HepG2 (cell line): Measurements from ENCODE around the gene CCND1. TPM values are rescaled to one million over a fixed set of nuclear protein-coding genes. Genes with fewer than 3 reads are reported as not detected.

Experiments
- AGO1 ChIP-seq: fragments of 200-400 bp; formaldehyde crosslinking; IDR thresholded peaks from 2 replicates; pipeline ENCODE4 v1.6.1; 2017; ENCODE audit warnings: mild to moderate bottlenecking, low read depth, low read length, moderate library complexity; ENCODE audit not compliant: poor library complexity, severe bottlenecking
- ELF1 ChIP-seq: sonication (generic); formaldehyde crosslinking; IDR thresholded peaks from 2 replicates; pipeline ENCODE4 v1.4.0; 2020; ENCODE audit warnings: missing genetic modification reagents
- ELF4 ChIP-seq: sonication (generic); formaldehyde crosslinking; IDR thresholded peaks from 2 replicates; pipeline ENCODE4 v1.5.0; 2020; ENCODE audit warnings: missing genetic modification reagents, mild to moderate bottlenecking, moderate library complexity, borderline replicate concordance
- FUBP1 ChIP-seq: sonication (generic); formaldehyde crosslinking; IDR thresholded peaks from 2 replicates; pipeline ENCODE4 v1.5.1; 2020; ENCODE audit warnings: missing genetic modification reagents, mild to moderate bottlenecking, borderline replicate concordance
- GPN1 ChIP-seq: sonication (generic); formaldehyde crosslinking; IDR thresholded peaks from 2 replicates; pipeline ENCODE4 v1.5.1; 2020; ENCODE audit warnings: missing genetic modification reagents, borderline replicate concordance
- ISL2 ChIP-seq: sonication (generic); formaldehyde crosslinking; IDR thresholded peaks from 2 replicates; pipeline ENCODE4 v1.5.0; 2020; ENCODE audit warnings: missing genetic modification reagents
- RARA ChIP-seq: IDR thresholded peaks from 2 replicates; pipeline ENCODE4 v1.6.1; 2016; ENCODE audit warnings: missing genetic modification reagents, missing compliant biosample characterization
- SPEN ChIP-seq: sonication (generic); formaldehyde crosslinking; IDR thresholded peaks from 2 replicates; pipeline ENCODE4 v1.5.1; 2020; ENCODE audit warnings: low read depth, mild to moderate bottlenecking, missing genetic modification reagents
- THAP9 ChIP-seq: sonication (generic); formaldehyde crosslinking; IDR thresholded peaks from 2 replicates; pipeline ENCODE4; 2020; ENCODE audit warnings: missing genetic modification reagents, mild to moderate bottlenecking, borderline replicate concordance
- THRA ChIP-seq: sonication (generic); formaldehyde crosslinking; IDR thresholded peaks from 2 replicates; pipeline ENCODE4 v1.4.0; 2020; ENCODE audit warnings: missing genetic modification reagents, borderline replicate concordance
- ZFP1 ChIP-seq: IDR thresholded peaks from 2 replicates; pipeline ENCODE4 v1.6.1; 2016
- ZNF34 ChIP-seq: sonication (generic); formaldehyde crosslinking; IDR thresholded peaks from 2 replicates; pipeline ENCODE4 v1.4.0; 2020; ENCODE audit warnings: mild to moderate bottlenecking, missing genetic modification reagents, borderline replicate concordance
- ZNF431 ChIP-seq: sonication (generic); formaldehyde crosslinking; IDR thresholded peaks from 2 replicates; pipeline ENCODE4 v1.9.0; 2022; ENCODE audit warnings: missing genetic modification reagents, low read depth, mild to moderate bottlenecking, borderline replicate concordance
- ZNF543 ChIP-seq: sonication (generic); formaldehyde crosslinking; IDR thresholded peaks from 2 replicates; pipeline ENCODE4 v1.4.0; 2020; ENCODE audit warnings: mild to moderate bottlenecking, missing genetic modification reagents
- ZZZ3 ChIP-seq: sonication (generic); formaldehyde crosslinking; IDR thresholded peaks from 2 replicates; pipeline ENCODE4 v1.4.0; 2020; ENCODE audit warnings: missing genetic modification reagents, mild to moderate bottlenecking, borderline replicate concordance
- polyA plus RNA-seq, 8 experiments: library from polyadenylated mRNA; depleted of rRNA in 3 of 8; stranded (reverse) in 7 of 8; unstranded in 1 of 8; fragments of >200 nt; fragmentation: Illumina TruSeq in 4 of 8; extraction: Trizol in 4 of 8; gene quantifications; 2 replicates each; pipeline versions ENCODE4 v1.2.1 to v1.2.3, GENCODE V29; 2011 to 2016; ENCODE audit warnings: low read depth in 4 of 8, missing spikeins in 1 of 8, mixed read lengths in 1 of 8; ENCODE audit not compliant: insufficient read depth in 1 of 8
- total RNA-seq, 5 experiments: library from RNA; depleted of rRNA; stranded (reverse); fragments of >200 nt; fragmentation: Illumina TruSeq; extraction: Trizol; gene quantifications; 2 replicates each; pipeline ENCODE4 v1.2.3, GENCODE V29; 2016; ENCODE audit warnings: low read depth in 1 of 5
- TF ChIP-seq, protein P1 (sequence below): sonication (generic); formaldehyde crosslinking; IDR thresholded peaks from 2 replicates; pipeline ENCODE4 v1.4.0; 2020; ENCODE audit warnings: mild to moderate bottlenecking, missing genetic modification reagents
- TF ChIP-seq, protein P2 (sequence below): sonication (generic); formaldehyde crosslinking; IDR thresholded peaks from 2 replicates; pipeline ENCODE4 v1.5.1; 2020; ENCODE audit warnings: mild to moderate bottlenecking, missing genetic modification reagents, moderate library complexity

CCND1 gene
- total and polyA plus RNA-seq, 2 of the 13 experiments (the other 11 are each of a cell fraction or from before 2014, with no cell fraction given) = 107 to 136 TPM

GRCh38 chr11:69667619-69668604, 27.0 kb downstream of the CCND1 start (continued):
- TF ChIP-seq THAP9 (CRISPR knock-in tag) = peak; percentile 85; the same call in 1 of the 2 replicates
- peak; percentile 65; the same call in 1 of the 2 replicates for TF ChIP-seq ELF4
- TF ChIP-seq ZZZ3 (CRISPR knock-in tag) = 0 out of 2 replicates have a peak, but pooled peaks have one; percentile 22
- no peak for TF ChIP-seq ZNF34 (CRISPR knock-in tag)
- TF ChIP-seq FUBP1 (CRISPR knock-in tag) = no peak
- TF ChIP-seq ISL2 (CRISPR knock-in tag) = peak; percentile 35; the same call in 1 of the 2 replicates
- TF ChIP-seq RARA = peak; percentile 93
- no peak for TF ChIP-seq AGO1
- TF ChIP-seq THRA = peak; percentile 70; the same call in 1 of the 2 replicates
- TF ChIP-seq ZNF543 (CRISPR knock-in tag) = no peak
- no peak for TF ChIP-seq GPN1 (CRISPR knock-in tag)
- peak; percentile 64; the same call in 1 of the 2 replicates for TF ChIP-seq ZNF431 (CRISPR knock-in tag)
- TF ChIP-seq, protein P1, sequence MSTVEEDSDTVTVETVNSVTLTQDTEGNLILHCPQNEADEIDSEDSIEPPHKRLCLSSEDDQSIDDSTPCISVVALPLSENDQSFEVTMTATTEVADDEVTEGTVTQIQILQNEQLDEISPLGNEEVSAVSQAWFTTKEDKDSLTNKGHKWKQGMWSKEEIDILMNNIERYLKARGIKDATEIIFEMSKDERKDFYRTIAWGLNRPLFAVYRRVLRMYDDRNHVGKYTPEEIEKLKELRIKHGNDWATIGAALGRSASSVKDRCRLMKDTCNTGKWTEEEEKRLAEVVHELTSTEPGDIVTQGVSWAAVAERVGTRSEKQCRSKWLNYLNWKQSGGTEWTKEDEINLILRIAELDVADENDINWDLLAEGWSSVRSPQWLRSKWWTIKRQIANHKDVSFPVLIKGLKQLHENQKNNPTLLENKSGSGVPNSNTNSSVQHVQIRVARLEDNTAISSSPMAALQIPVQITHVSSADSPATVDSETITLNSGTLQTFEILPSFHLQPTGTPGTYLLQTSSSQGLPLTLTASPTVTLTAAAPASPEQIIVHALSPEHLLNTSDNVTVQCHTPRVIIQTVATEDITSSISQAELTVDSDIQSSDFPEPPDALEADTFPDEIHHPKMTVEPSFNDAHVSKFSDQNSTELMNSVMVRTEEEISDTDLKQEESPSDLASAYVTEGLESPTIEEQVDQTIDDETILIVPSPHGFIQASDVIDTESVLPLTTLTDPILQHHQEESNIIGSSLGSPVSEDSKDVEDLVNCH (CRISPR knock-in tag) = no peak
- TF ChIP-seq ELF1 (CRISPR knock-in tag) = peak; percentile 78
- 0 out of 2 replicates have a peak, but pooled peaks have one; percentile 43 for TF ChIP-seq ZFP1
- TF ChIP-seq, protein P2, sequence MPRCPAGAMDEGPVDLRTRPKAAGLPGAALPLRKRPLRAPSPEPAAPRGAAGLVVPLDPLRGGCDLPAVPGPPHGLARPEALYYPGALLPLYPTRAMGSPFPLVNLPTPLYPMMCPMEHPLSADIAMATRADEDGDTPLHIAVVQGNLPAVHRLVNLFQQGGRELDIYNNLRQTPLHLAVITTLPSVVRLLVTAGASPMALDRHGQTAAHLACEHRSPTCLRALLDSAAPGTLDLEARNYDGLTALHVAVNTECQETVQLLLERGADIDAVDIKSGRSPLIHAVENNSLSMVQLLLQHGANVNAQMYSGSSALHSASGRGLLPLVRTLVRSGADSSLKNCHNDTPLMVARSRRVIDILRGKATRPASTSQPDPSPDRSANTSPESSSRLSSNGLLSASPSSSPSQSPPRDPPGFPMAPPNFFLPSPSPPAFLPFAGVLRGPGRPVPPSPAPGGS (CRISPR knock-in tag) = peak; percentile 67; the same call in 1 of the 2 replicates
- TF ChIP-seq SPEN (CRISPR knock-in tag) = peak; percentile 92
